HG02973 (cell line): ENCODE results near the gene UQCC5.

Source experiments
- ATAC-seq: cut with Tn5 transposase; IDR thresholded peaks from one replicate; pipeline ENCODE4 v1.9.1; 2021; ENCODE audit warnings: moderate library complexity; ENCODE audit not compliant: unreplicated experiment

The UQCC5 gene

GRCh38 chr3:52532838-52533622 is 3.4 kb upstream of the UQCC5 start:
- no peak for ATAC-seq

- no peak for ATAC-seq
Observed at GRCh38 chr3:52533623-52534280, 2.7 kb upstream of the UQCC5 start, which contains the start of gene NT5DC2. Gene NT5DC2 (minus strand): TSS chr3:52533857. CDS start chr3:52533737, 120 bp downstream.

- ATAC-seq, result no peak
Observed at GRCh38 chr3:52534281-52535183, 1.9 kb upstream of the UQCC5 start.

- no peak for ATAC-seq
Observed at GRCh38 chr3:52535411-52536111, 844 bp upstream of the UQCC5 start.

GRCh38 chr3:52536112-52536368 is 365 bp upstream of the UQCC5 start:
- no peak for ATAC-seq

- no peak for ATAC-seq
Observed at GRCh38 chr3:52537165-52537620, 788 bp downstream of the UQCC5 start.

GRCh38 chr3:52537726-52538421 is 1.5 kb downstream of the UQCC5 start:
- ATAC-seq, result no peak

GRCh38 chr3:52539010-52539653 is 2.7 kb downstream of the UQCC5 start:
- ATAC-seq, result no peak

GRCh38 chr3:52541050-52541449 is 4.6 kb downstream of the UQCC5 start:
- ATAC-seq, result no peak

- no peak for ATAC-seq
Observed at GRCh38 chr3:52544937-52545336, 8.5 kb downstream of the UQCC5 start.

- ATAC-seq, result no peak
Observed at GRCh38 chr3:52546111-52546901, 9.9 kb downstream of the UQCC5 start.

GRCh38 chr3:52547143-52547542 is 10.7 kb downstream of the UQCC5 start:
- ATAC-seq, result no peak

- ATAC-seq, result no peak
Observed at GRCh38 chr3:52551118-52551517, 14.7 kb downstream of the UQCC5 start.

- no peak for ATAC-seq
Observed at GRCh38 chr3:52552089-52552488, 15.7 kb downstream of the UQCC5 start.

- ATAC-seq, result no peak
Observed at GRCh38 chr3:52554026-52554755, 17.8 kb downstream of the UQCC5 start.

- ATAC-seq, result no peak
Observed at GRCh38 chr3:52555056-52555455, 18.7 kb downstream of the UQCC5 start.

GRCh38 chr3:52557011-52557960 is 20.9 kb downstream of the UQCC5 start:
- ATAC-seq, result no peak
